Measurements from ENCODE around the gene ATXN7.

Gene ATXN7

DNA sequence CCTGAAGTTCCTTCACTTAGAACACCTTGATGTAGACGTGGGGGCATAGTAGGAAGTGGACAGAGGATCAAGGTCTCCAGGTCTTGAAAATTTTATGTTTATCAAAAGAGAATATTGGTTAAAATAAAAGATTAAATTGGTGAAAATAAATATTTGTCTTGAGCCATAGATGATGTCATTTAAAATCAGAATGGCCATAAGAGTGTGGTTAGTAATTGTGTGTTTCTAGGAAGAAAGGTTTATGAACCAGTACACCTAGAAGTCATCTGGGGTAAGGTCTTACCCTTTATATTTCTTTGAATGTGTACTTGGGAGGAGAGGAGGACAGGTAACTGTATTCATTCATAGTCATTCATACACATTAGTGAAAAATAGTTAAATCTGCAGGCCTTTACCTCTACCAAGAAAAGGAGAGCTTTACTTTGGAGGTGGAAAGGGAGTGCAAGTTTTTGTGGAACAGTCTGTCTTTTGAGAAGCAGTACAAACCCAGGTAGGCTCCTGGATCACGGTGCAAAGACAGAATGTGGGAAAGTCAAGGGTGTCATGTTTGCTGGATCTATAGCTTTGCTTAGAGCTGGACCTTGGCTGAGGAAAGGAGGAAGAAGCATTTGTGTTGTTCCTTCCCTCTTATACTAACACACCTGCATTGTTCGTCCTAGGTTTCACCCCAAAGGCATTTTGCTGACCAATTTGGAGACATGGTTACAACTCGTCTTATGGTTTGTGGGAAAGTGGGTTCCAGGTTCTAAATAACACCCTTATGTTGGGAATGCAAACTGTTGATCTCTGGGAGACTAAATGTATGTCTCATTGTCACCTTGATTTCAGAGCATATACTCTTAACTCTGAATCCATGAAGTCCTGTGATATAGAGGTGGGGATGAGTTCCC is 42.3 kb downstream of the ATXN7 start:
- DNase-seq (ENCODE audit: low spot score), result no peak

DNA sequence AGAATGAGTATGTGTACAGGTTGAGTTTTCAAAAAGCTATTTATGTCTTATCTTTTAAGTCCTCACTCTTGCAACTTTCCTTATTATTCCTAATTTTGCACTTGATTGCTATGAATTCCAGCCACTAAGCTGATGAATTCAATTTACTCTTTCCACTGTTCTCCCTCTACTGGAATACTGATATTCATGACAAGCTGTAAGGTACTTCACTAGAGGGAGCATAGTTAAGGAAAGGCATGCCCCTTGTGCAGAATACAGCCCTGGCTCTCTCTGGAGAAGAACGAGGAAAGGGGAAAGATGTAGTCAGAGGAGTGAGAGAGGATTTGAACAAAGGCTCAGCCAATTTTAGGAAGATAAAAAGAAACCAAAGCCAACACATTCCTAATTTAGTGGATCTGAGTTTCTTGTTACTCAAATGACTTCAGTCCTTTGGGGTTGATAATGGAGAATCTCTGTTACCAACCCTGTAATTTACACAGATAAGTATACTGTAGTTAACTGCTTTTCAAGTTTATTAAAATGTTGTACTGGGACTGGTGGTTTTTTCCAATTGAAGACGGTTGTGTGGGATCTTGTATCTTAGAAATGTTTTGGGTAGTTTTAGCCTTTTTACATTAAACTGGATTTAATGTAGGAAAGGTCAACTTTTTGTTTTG is 44.5 kb downstream of the ATXN7 start:
- DNase-seq (ENCODE audit: low spot score), result no peak

- no peak for DNase-seq (ENCODE audit: low spot score)
Observed at GRCh38 chr3:63908776-63909175, 45.1 kb downstream of the ATXN7 start.

DNA sequence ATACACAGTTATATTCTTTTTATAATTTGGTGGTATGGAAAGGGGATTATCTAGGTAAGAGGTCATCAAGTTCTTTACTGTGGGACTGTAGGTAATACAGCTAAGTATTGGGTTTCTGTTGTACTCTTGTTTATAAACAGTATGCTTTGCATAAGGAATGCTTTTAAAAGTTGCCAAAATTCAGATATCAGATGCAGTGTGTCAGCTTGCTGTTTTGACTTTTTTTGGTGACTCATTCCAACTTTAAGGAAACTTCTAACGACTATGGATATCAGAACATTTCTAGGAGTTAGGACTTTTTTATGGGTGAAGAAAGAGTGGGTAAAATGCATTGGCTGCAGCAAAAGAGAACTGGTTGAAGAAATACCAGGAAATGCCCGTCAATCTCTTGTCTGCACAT is 45.8 kb downstream of the ATXN7 start:
- no peak for DNase-seq (ENCODE audit: low spot score)

GRCh38 chr3:63910001-63910400 is 46.3 kb downstream of the ATXN7 start:
- DNase-seq (ENCODE audit: low spot score), result no peak

GRCh38 chr3:63910891-63911290 is 47.2 kb downstream of the ATXN7 start:
- no peak for DNase-seq (ENCODE audit: low spot score)

DNA sequence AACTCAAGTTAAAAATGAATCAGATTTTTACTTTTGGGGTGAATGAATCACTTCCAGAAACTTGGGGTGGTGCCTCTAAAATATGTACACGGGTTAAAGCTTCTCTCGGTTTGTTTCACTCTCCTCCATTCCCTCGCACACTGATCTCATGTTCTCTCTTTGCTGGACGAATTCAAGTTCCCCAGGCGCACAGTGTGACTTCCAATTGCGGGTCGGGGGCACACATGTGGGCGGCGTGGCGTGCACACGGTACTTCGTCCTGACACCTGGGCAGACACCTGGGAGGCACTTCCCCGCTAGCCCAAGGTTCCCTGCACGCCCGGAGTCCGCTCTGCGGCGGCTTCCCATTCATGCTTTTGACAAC is 47.8 kb downstream of the ATXN7 start:
- DNase-seq (ENCODE audit: low spot score), result no peak

- DNase-seq (ENCODE audit: low spot score), result peak; percentile 92
Observed at GRCh38 chr3:63911873-63912767, 48.5 kb downstream of the ATXN7 start, which contains the start of gene SCAANT1. Gene SCAANT1, minus strand, starts transcription at chr3:63912383.

DNA sequence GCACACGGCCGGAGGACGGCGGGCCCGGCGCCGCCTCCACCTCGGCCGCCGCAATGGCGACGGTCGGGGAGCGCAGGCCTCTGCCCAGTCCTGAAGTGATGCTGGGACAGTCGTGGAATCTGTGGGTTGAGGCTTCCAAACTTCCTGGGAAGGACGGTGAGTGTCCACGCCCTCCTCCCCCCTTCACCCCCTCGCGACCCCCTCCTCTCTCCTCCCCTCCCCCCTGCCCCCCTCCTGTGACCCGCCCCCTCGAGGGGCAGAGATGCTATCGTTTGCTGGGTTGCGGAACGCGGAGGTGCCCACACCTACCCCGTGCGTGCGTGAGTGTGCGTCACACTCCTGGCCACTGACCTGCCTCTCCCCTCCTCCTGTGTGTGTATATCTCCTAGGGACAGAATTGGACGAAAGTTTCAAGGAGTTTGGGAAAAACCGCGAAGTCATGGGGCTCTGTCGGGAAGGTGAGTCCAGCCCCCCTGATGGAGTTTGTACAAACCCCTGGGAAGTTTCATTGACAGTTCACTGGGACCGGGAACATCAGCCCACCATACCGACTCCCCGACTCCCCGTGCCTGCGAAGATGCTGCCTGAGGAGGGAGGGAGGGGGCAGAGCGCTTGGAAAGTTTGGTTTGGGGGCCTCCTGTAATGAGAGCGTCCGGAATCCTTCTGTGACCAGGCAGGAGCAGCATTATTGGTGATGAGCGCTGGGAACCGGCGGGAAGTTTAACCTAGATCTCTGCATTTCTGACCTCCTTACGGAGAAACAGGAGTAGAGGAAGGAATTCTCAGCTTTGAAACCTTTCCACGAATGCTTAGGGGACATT is 49.3 kb downstream of the ATXN7 start:
- DNase-seq (ENCODE audit: low spot score), result peak; percentile 75

- no peak for DNase-seq (ENCODE audit: low spot score)
Observed at GRCh38 chr3:63914312-63914711, 50.6 kb downstream of the ATXN7 start.

GRCh38 chr3:63918321-63918720 is 54.7 kb downstream of the ATXN7 start:
- DNase-seq (ENCODE audit: low spot score), result no peak

DNA sequence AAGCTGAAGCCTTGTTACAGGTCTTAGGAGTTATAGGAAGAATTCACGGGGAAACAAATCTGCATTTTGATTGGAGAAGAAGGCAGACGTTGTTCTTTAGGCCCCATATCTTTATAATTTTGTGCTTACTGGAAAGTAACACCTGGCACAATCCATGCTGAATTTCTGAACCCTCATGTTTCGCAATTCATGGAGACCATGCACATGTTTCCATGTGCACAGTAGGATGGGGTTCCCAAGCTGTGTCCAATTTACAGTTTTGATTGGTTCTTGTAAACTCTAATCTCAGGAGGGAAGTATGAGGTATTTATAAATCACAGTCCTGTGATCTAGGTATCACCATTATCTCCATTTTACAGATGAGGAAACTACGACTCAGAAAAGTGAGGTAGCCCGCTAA is 56.3 kb downstream of the ATXN7 start:
- no peak for DNase-seq (ENCODE audit: low spot score)

GRCh38 chr3:63921741-63922482 is 58.2 kb downstream of the ATXN7 start:
- no peak for DNase-seq (ENCODE audit: low spot score)

- no peak for DNase-seq (ENCODE audit: low spot score)
Observed at GRCh38 chr3:63922491-63923199, 59.0 kb downstream of the ATXN7 start.

- no peak for DNase-seq (ENCODE audit: low spot score)
Observed at GRCh38 chr3:63926309-63926708, 62.6 kb downstream of the ATXN7 start.

- DNase-seq (ENCODE audit: low spot score), result no peak
Observed at GRCh38 chr3:63927422-63928280, 64.0 kb downstream of the ATXN7 start.

DNA sequence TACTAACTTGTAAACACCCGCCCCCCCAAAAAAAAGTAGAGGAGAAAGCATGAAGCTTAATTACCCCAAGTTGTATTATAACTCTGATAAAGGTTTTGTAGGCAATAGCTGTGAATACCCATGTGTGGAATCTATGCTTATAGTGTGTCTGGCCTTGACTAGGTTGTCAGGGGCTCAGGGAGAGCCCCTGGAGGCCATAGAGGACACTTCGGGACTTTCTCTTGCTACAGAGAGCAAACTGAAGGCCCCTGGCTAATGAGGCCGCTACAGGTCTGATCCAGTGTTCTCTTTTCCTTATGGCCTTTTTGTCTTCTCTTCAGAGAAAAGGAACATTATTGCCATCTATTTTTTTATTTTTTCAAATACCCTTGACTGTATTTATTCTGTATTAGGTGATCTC is 67.6 kb downstream of the ATXN7 start:
- no peak for DNase-seq (ENCODE audit: low spot score)

GRCh38 chr3:63932509-63933212 is 69.0 kb downstream of the ATXN7 start:
- no peak for DNase-seq (ENCODE audit: low spot score)

GRCh38 chr3:63933459-63933858 is 69.8 kb downstream of the ATXN7 start:
- DNase-seq (ENCODE audit: low spot score), result no peak
